ENCODE data around the gene N4BP2L1. TPM values are rescaled to one million over a fixed set of nuclear protein-coding genes. Genes with fewer than 3 reads are reported as not detected.

The N4BP2L1 gene
- total RNA-seq, 2 experiments from 2014 or later = 7.9 to 14.6 TPM

DNA sequence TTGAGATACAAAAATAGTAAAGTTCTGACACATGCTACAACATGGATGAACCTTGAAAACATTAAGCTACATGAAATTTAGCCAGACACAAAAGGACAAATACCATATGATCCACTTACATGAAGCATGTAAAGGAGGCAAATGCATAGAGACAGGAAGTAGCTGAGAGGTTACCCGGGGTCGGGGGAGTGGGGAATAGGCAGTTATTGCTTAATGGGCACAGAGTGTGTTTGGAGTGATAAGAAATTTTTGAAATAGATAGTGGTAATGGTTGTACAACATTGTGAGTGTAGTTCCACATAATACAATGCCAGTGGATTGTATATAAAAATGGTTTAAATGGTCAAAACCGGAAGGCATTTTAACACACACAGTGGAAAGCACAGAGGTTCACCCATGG is 4.3 kb downstream of the N4BP2L1 start:
- POLR2A ChIA-PET = no interaction called here

GRCh38 chr13:32419862-32420261 is 8.1 kb downstream of the N4BP2L1 start:
- ChIA-PET POLR2A (no interaction called here), CTCF (ENCODE audit: unreplicated experiment) (no interaction called here)
- no TSS peak for BruUV-seq (replicated peaks)
- Histone ChIP-seq H3K4me3 (ENCODE audit: low read depth, low read length, poor library complexity, severe bottlenecking) (no peak overlapping the region), H3K4me2 (ENCODE audit: low read length) (no peak overlapping the region), H2AFZ (ENCODE audit: low read length) (no peak overlapping the region), H3K79me2 (ENCODE audit: insufficient read depth, low read depth, low read length) (peaks cover 3% of the 10 kb centered on the region; the same call in 1 of the 2 replicates), H4K20me1 (ENCODE audit: insufficient read depth, low read length) (no peaks in the 10 kb centered on the region), H3K9me3 (ENCODE audit: low read length) (peaks cover 7% of the 10 kb centered on the region; the same call in 1 of the 2 replicates), H3K27ac (ENCODE audit: low read depth, low read length, poor library complexity, severe bottlenecking) (no peak overlapping the region), H3K4me1 (ENCODE audit: insufficient read depth, low read length, poor library complexity, severe bottlenecking) (no peaks in the 10 kb centered on the region), H3K9me2 (ENCODE audit: insufficient read depth, low read length) (no peaks in the 10 kb centered on the region), H3K36me3 (ENCODE audit: insufficient read depth, low read length) (peaks cover 6% of the 10 kb centered on the region; the same call in 1 of the 2 replicates)
- DNase-seq (ENCODE audit: low spot score) = no peak
- intact Hi-C loops (cut with micrococcal nuclease; ENCODE audit: unreplicated experiment) = loop anchor here (10.0 kb wide), 1 partner anchor 375 kb away; no protein-coding TSS in a partner anchor
- TF ChIP-seq EZH2phosphoT487 (IDR thresholded peaks at IDR 0.05; ENCODE audit: borderline replicate concordance, low read depth, low read length) = no peak
- TF ChIP-seq, protein P1, sequence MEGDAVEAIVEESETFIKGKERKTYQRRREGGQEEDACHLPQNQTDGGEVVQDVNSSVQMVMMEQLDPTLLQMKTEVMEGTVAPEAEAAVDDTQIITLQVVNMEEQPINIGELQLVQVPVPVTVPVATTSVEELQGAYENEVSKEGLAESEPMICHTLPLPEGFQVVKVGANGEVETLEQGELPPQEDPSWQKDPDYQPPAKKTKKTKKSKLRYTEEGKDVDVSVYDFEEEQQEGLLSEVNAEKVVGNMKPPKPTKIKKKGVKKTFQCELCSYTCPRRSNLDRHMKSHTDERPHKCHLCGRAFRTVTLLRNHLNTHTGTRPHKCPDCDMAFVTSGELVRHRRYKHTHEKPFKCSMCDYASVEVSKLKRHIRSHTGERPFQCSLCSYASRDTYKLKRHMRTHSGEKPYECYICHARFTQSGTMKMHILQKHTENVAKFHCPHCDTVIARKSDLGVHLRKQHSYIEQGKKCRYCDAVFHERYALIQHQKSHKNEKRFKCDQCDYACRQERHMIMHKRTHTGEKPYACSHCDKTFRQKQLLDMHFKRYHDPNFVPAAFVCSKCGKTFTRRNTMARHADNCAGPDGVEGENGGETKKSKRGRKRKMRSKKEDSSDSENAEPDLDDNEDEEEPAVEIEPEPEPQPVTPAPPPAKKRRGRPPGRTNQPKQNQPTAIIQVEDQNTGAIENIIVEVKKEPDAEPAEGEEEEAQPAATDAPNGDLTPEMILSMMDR (conservative IDR thresholded peaks at IDR 0.05; ENCODE audit: low read length) = no peak

More for the DNA sequence above, 4.3 kb downstream of the N4BP2L1 start:
- Histone ChIP-seq H3K4me2 (ENCODE audit: low read length) (no peak overlapping the region), H3K4me1 (ENCODE audit: insufficient read depth, low read length, poor library complexity, severe bottlenecking) (peaks cover 19% of the 10 kb centered on the region), H3K27ac (ENCODE audit: low read depth, low read length, poor library complexity, severe bottlenecking) (no peak overlapping the region), H3K36me3 (ENCODE audit: insufficient read depth, low read length) (peaks cover 6% of the 10 kb centered on the region; the same call in 1 of the 2 replicates), H2AFZ (ENCODE audit: low read length) (no peak overlapping the region), H3K79me2 (ENCODE audit: insufficient read depth, low read depth, low read length) (peaks cover 13% of the 10 kb centered on the region; the same call in 1 of the 2 replicates), H3K9me2 (ENCODE audit: insufficient read depth, low read length) (no peaks in the 10 kb centered on the region), H3K9me3 (ENCODE audit: low read length) (peaks cover 7% of the 10 kb centered on the region; the same call in 1 of the 2 replicates), H4K20me1 (ENCODE audit: insufficient read depth, low read length) (no peaks in the 10 kb centered on the region), H3K4me3 (ENCODE audit: low read depth, low read length, poor library complexity, severe bottlenecking) (no peak overlapping the region)
- BruUV-seq (replicated peaks) = no TSS peak
- CTCF ChIA-PET (ENCODE audit: unreplicated experiment) = no interaction called here
- TF ChIP-seq EZH2phosphoT487 (IDR thresholded peaks at IDR 0.05; ENCODE audit: borderline replicate concordance, low read depth, low read length) = no peak
- TF ChIP-seq, protein P1 (conservative IDR thresholded peaks at IDR 0.05; ENCODE audit: low read length) = no peak
- intact Hi-C loops (cut with micrococcal nuclease; ENCODE audit: unreplicated experiment) = loop anchor here (10.0 kb wide), 1 partner anchor 379 kb away; no protein-coding TSS in a partner anchor
- no peak for DNase-seq (ENCODE audit: low spot score)

DNA sequence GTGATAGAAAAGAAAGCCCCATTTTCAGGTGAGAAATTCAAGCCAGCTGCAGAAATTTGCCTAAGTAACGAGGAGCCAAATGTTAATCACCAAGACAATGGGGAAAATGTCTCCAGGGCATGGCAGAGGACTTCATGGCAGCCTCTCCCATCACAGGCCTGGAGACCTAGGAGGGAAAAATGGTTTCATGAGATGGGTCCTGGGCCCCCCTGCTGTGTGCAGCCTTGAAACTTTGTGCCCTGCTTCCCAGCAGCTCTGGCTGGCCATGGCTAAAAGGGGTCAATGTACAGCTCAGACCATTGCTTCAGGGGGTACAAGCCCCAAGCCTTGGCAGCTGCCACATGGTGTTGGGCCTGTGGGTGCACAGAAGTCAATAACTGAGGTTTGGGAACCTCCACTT is 9.9 kb downstream of the N4BP2L1 start:
- Histone ChIP-seq H3K27ac (ENCODE audit: low read depth, low read length, poor library complexity, severe bottlenecking) (no peak overlapping the region), H3K4me3 (ENCODE audit: low read depth, low read length, poor library complexity, severe bottlenecking) (no peak overlapping the region), H3K4me2 (ENCODE audit: low read length) (no peak overlapping the region), H3K4me1 (ENCODE audit: insufficient read depth, low read length, poor library complexity, severe bottlenecking) (no peaks in the 10 kb centered on the region), H3K79me2 (ENCODE audit: insufficient read depth, low read depth, low read length) (no peaks in the 10 kb centered on the region), H3K9me2 (ENCODE audit: insufficient read depth, low read length) (no peaks in the 10 kb centered on the region), H2AFZ (ENCODE audit: low read length) (no peak overlapping the region), H3K36me3 (ENCODE audit: insufficient read depth, low read length) (peaks cover 6% of the 10 kb centered on the region; the same call in 1 of the 2 replicates), H4K20me1 (ENCODE audit: insufficient read depth, low read length) (no peaks in the 10 kb centered on the region), H3K9me3 (ENCODE audit: low read length) (peaks cover 7% of the 10 kb centered on the region; the same call in 1 of the 2 replicates)
- ChIA-PET POLR2A (no interaction called here), CTCF (ENCODE audit: unreplicated experiment) (no interaction called here)
- TF ChIP-seq, protein P1 (conservative IDR thresholded peaks at IDR 0.05; ENCODE audit: low read length) = no peak
- TF ChIP-seq EZH2phosphoT487 (IDR thresholded peaks at IDR 0.05; ENCODE audit: borderline replicate concordance, low read depth, low read length) = no peak
- intact Hi-C loops (cut with micrococcal nuclease; ENCODE audit: unreplicated experiment) = no loop called here
- no peak for DNase-seq (ENCODE audit: low spot score)
- BruUV-seq (replicated peaks) = no TSS peak

All from OCI-LY7 (cell line).